SHP77 treated with DMSO at 0.1 percent for 48 hours (cell line): ENCODE data around the gene PCOLCE2.

Experiments used
- DNase-seq: peaks from one replicate; lab custom pipeline; 2025; lab: John Stamatoyannopoulos, UW

Gene PCOLCE2

GRCh38 chr3:142888481-142889211, at the start of gene PCOLCE2:
TSS of gene PCOLCE2 (minus strand) at chr3:142889083. CDS start at chr3:142888896, 187 bp downstream.
- DNase-seq = no peak

GRCh38 chr3:142935963-142936362, 47.1 kb upstream of the PCOLCE2 start:
- DNase-seq = no peak

GRCh38 chr3:142934887-142935269, 46.0 kb upstream of the PCOLCE2 start:
- DNase-seq = no peak

GRCh38 chr3:142934128-142934886, 45.4 kb upstream of the PCOLCE2 start:
- no peak for DNase-seq

- DNase-seq = no peak
Observed at GRCh38 chr3:142931222-142931621, 42.3 kb upstream of the PCOLCE2 start.

- DNase-seq = no peak
Observed at GRCh38 chr3:142930463-142930862, 41.6 kb upstream of the PCOLCE2 start.

GRCh38 chr3:142929890-142930289, 41.0 kb upstream of the PCOLCE2 start:
- no peak for DNase-seq

GRCh38 chr3:142929109-142929508, 40.2 kb upstream of the PCOLCE2 start:
- no peak for DNase-seq

- DNase-seq = no peak
Observed at GRCh38 chr3:142926368-142926944, 37.6 kb upstream of the PCOLCE2 start.

GRCh38 chr3:142925140-142925539, 36.3 kb upstream of the PCOLCE2 start:
- no peak for DNase-seq

GRCh38 chr3:142923694-142924093, 34.8 kb upstream of the PCOLCE2 start:
- DNase-seq = no peak

- DNase-seq = no peak
Observed at GRCh38 chr3:142916605-142917004, 27.7 kb upstream of the PCOLCE2 start.

GRCh38 chr3:142915636-142916035, 26.8 kb upstream of the PCOLCE2 start:
- DNase-seq = no peak

- no peak for DNase-seq
Observed at GRCh38 chr3:142914286-142914811, 25.5 kb upstream of the PCOLCE2 start.

- DNase-seq = no peak
Observed at GRCh38 chr3:142913432-142913831, 24.5 kb upstream of the PCOLCE2 start.

- no peak for DNase-seq
Observed at GRCh38 chr3:142912402-142913172, 23.7 kb upstream of the PCOLCE2 start.

GRCh38 chr3:142910280-142910679, 21.4 kb upstream of the PCOLCE2 start:
- DNase-seq = no peak

GRCh38 chr3:142909282-142909681, 20.4 kb upstream of the PCOLCE2 start:
- no peak for DNase-seq

- DNase-seq = no peak
Observed at GRCh38 chr3:142907996-142908395, 19.1 kb upstream of the PCOLCE2 start.

GRCh38 chr3:142904639-142905436, 16.0 kb upstream of the PCOLCE2 start:
- no peak for DNase-seq

- DNase-seq = no peak
Observed at GRCh38 chr3:142902356-142902755, 13.5 kb upstream of the PCOLCE2 start.
